Prostate gland (tissue), 1 donor: ENCODE data around the gene GSTM4.

ENCODE experiments used
- POLR2A ChIP-seq: fragments of 450-650 bp; IDR thresholded peaks from one replicate; pipeline ENCODE4 v1.6.1; 2016; ENCODE audit warnings: antibody characterized with exemption, mild to moderate bottlenecking
- POLR2AphosphoS5 ChIP-seq: sonication (generic); formaldehyde crosslinking; IDR thresholded peaks from one replicate; pipeline ENCODE4 v1.6.1; 2017; ENCODE audit warnings: antibody characterized with exemption

DNA sequence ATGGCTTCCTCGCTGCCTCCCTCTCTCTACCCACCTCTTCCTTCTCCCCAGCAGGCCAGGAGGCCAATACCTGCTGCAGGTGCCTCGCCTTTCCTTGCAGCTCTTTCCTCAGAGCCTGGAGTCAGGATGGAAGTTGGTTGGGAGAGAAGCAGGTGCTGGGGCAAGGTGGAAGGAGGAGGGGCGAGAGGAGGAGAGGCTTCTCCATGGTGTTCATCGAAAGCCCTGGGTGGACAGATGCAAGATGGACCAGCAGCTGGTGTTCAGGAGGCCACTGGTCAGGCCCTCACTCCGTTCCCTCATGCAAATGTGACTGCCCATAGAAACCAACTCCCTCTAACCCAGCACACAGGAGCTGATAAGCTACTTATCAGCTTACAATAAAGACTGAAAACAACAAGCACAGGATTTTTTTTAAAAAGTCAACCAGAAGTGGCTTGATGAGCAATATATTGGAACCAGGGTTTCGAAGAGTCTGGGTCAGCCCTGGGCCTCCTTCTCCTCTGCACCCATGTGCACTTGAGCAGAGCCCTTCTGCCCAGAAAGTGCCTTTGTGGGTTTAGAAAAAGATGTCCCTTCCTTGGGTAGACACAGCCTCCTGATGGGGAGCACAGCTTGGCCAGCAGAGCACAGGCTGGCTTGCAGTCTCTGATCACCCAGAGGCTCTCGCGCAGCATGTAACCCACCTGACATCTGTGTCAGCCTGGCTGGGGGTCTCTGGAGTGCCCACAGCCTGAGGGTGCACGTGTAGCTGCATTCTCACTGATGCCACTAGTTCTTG is 16.6 kb upstream of the GSTM4 start:
- TF ChIP-seq POLR2AphosphoS5 (no peak), POLR2A (no peak)
